GM23248 (cell line): ENCODE measurements around the gene LRRC45.

ENCODE experiments used
- EZH2 ChIP-seq: fragments of 200-600 bp; sonication (generic); IDR thresholded peaks from 2 replicates; pipeline ENCODE4 v1.6.1; 2018; ENCODE audit warnings: antibody characterized with exemption, mild to moderate bottlenecking; ENCODE audit not compliant: insufficient read depth, poor library complexity, severe bottlenecking
- EZH2phosphoT487 ChIP-seq: fragments of 200-600 bp; sonication (generic); IDR thresholded peaks from 2 replicates; pipeline ENCODE4 v1.6.1; 2018; ENCODE audit warnings: antibody characterized with exemption, moderate library complexity, mild to moderate bottlenecking, low read depth; ENCODE audit not compliant: insufficient read depth

GRCh38 chr17:82016875-82017459, 6.1 kb upstream of the LRRC45 start:
- TF ChIP-seq EZH2phosphoT487 = no peak
- TF ChIP-seq EZH2 = no peak
